Kasumi-1 (cell line): Measurements from ENCODE around the gene SCP2.
"Not testable (repeated sequence)": the region's sequence is repeated elsewhere in the genome, so short reads cannot be mapped to it uniquely, and the experiment has no call there.

Source experiments
- DNase-seq, 2 experiments: peaks; one replicate each; lab custom pipeline; 2025; lab: John Stamatoyannopoulos, UW

Gene SCP2

DNA sequence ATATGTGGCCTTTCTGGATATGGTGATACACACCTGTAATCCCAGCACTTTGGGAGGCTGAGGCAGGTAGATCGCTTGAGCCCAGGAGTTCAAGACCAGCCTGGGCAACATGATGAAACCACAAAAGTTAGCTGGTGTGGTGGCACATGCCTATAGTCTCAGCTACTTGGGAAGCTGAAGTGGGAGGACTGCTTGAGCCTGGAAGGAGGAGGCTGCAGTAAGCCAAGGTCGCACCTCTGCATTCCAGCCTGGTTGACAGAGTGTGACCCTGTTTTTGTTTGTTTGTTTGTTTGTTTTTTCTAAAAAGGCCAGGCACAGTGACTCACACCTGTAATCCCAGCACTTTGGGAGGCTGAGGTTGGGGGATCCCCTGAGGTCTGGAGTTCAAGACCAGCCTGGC is 42.2 kb downstream of the SCP2 start:
- not testable (repeated sequence) for DNase-seq

DNA sequence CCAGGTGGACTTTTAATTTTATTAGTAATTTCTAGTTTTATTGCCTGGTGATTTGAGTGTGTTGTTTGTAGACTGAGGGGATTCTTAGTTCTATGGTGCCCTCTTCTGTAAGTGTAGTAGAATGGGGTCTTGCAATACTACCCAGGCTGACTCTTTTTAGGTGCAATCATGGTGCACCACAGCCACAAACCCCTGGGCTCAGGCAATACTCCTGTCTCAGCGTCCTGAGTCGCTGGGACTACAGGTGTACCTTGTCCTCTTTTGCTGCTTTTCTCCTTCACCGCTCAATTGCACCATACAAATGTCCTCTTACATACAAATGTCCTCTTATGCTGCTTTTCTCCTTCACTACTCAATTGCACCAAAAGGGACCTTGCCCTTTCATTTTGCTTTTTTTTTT is 43.1 kb downstream of the SCP2 start:
- peak; percentile 21 to 38 for DNase-seq

DNA sequence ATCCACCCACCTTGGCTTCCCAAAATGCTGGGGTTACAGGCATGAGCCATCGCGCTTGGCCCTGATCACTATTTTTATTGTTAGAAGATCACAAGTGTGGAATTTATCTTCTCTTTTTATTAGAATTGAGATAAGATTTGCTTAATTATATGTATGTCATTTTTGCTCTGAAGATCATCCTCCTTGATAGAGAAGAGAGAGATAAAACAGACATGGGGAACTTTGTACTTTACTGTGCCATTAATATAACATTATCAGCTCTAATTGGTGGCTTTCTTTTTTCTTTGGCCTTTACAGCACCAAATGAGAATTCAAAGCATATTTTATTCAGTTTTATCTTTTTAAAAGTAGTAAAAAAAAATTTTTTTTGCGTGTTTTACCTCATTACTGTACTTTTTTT is 46.8 kb downstream of the SCP2 start:
- DNase-seq: no peak

DNA sequence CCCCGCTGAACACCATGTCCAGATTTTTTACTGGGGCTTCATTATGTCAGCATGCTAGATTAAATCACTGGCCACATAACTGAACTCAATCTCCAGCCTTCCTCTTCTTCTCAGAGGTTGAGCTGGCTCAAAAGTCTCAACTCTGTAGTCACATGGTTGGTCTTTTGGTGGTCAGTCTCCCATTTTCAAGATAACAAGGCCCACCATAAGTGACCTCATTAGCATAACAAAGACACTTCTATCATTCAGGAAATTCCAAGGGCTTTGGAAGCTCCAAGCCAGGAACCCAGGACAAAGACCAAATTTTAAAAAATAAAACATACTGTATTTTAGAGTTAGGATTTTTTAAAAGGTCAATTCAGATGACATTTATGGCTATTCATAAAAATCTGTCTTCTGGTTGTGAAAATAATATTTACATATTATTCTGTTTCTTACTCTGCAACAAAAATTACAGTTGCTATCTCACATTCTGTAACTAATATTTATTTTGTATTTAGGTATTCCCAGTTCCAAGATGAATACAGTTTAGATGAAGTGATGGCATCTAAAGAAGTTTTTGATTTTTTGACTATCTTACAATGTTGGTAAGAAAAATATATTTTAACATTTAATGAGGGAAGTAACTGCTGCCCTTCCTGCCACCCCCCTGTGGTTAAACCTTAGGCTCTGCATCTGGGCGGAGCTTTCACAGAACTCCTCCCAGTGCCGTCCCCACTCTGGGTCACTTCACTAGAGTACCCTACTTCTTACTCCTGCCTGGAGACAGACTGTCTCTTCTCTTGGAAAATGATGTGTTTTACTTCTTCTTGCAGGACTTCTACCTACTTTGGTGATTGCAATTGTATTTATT is 49.3 kb downstream of the SCP2 start:
- DNase-seq: peak in 1 of 2 experiments; percentile 5

DNA sequence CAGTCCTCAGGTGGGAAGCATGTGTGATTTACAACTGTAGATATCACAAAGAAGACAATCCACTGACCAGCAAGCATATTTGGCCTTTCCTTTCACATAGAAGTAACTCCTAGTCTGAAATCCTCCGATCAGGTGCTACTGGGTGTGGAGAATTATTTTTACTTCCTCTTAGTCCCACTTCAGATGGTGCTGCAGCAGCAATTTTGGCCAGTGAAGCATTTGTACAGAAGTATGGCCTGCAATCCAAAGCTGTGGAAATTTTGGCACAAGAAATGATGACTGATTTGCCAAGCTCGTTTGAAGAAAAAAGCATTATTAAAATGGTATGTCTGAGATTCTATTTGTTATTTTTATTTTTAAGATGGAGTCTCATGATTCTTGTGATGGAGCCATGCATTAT is 51.0 kb downstream of the SCP2 start:
- no peak for DNase-seq

DNA sequence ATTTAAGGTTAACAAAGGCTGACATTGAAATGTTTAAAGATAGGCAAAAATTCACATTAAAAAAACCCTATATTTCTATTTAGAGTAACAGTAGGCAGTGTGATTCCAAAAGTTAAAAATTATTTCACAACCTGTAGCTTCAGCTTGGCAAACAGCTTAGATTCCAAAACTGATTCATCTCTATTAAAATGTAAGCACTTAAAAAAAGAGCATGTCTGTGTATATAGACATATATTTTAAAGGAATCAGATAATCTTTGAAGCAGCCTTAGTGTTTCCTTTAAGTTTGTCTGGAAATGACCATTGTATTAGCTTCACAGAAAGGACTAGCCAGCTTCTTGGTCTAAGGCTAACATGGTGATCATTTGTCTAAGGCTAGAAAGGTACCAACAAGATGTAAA is 65.7 kb downstream of the SCP2 start:
- not testable (repeated sequence) for DNase-seq

DNA sequence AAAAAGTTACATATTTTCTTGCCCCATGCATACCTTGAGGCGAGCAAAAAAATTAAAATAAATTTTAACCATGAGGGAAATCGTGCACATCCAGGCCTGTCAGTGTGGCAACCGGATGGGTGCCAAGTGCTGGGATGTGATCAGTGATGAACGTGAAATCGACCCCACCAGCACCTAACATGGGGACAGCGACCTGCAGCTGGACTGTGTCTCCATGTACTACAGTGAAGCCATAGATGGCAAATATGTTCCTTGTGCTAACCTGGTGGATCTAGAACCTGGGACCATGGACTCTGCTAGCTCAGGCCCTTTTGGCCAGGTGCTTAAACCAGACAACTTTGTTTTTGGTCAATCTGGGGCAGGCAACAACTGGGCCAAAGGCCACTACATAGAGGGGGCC is 67.6 kb downstream of the SCP2 start:
- no peak for DNase-seq

DNA sequence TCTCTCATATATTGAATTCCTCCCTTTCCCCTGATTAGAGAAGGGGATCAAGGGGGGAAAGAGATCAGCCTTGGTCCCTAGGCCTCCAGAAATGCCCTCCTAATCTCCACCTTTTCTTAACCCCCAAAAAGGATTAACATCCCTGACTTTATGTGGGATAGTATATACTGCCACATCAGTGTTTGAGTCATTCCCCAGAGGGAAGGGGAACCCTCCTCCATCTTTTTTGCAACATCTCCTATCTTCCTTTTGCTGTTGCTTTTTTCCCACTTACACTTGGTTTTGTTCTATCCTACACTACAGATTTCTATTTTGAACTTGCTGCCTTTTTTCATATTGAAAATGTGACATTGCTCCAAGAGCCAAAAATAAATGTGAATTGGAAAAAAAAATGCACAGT is 69.6 kb downstream of the SCP2 start:
- no peak for DNase-seq

DNA sequence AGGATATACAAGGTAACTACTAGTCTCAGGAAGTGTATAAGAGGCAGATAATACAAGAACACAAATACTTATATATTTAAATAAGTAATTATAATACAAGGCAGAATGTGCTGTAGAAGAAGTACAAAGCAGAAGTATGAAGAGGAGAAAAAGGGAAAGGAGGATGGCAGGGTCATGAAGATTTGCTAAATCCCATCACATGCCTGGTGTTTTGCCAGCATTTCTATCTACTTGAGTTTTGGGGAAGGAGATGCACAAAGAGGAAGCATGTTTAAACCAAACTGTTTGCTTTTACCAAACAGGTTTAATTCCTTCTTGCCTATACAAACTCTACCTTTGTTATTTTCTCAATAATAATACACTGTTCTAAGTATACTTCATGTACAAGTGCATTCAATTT is 74.1 kb downstream of the SCP2 start:
- DNase-seq: peak; percentile 16 to 44

DNA sequence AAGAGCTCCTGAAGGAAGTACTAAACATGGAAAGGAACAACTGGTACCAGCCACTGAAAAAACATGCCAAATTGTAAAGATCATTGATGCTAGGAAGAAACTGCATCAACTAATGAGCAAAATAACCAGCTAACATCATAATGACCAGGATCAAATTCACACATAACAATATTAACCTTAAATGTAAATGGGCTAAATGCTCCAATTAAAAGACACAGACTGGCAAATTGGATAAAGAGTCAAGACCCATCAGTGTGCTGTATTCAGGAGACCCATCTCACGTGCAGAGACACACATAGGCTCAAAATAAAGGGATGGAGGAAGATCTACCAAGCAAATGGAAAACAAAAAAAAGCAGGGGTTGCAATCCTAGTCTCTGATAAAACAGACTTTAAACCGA is 79.5 kb downstream of the SCP2 start:
- not testable (repeated sequence) for DNase-seq

DNA sequence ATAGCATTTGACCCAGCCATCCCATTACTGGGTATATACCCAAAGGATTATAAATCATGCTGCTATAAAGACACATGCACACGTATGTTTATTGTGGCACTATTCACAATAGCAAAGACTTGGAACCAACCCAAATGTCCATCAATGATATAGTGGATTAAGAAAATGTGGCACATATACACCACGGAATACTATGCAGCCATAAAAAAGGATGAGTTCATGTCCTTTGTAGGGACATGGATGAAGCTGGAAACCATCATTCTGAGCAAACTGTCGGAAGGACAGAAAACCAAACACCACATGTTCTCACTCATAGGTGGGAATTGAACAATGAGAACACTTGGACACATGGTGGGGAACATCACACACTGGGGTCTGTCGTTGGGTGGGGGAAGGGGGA is 83.2 kb downstream of the SCP2 start:
- not testable (repeated sequence) for DNase-seq

DNA sequence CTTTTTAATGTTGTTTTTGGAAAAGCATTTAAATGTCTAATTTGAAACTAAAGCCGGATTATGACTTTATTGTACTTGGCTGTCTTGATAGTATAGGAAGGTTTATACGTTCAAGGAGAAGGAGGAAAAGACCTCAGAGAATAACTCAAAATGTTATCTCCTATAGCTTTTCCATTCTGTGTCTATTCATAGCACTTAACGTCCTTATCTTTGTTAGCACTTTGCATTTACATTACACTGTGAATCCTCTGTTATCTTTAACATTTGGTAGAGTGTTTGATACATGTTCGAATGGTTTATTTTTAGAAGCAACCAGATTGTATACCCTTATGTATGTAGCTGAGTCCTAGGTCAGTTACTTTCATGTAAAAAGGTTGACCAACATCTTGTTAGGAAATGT is 84.1 kb downstream of the SCP2 start:
- DNase-seq: no peak

DNA sequence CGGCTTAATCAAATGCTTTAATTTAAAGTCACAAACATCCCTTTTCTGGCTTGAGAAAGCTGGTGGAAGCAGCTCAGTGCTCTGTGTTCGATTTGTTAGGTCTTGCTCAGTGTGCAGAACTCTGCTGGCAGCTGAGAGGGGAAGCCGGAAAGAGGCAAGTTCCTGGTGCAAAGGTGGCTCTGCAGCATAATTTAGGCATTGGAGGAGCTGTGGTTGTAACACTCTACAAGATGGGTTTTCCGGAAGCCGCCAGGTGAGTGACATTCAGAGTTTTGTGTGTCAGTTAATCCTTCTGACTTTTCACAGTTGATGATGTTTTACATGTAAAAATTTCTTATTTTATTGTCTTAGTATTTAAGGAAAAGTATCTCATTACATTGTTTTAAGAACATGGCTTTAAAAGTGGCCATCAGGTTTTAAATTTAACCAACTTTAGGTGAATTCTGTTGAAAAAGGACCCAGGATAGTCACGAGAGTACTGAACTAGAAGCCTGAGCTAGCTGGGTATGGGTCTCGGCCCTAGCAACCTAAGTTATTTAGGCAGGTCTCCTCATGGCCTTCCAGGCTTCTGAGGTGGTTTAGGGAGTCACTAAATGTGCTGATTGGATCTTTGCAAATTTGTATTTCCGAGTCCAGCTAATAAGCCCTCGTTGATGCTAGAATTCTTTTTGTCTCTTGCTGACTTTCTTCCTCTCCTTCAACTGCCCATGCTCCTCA is 87.9 kb downstream of the SCP2 start:
- DNase-seq: peak; percentile 95

DNA sequence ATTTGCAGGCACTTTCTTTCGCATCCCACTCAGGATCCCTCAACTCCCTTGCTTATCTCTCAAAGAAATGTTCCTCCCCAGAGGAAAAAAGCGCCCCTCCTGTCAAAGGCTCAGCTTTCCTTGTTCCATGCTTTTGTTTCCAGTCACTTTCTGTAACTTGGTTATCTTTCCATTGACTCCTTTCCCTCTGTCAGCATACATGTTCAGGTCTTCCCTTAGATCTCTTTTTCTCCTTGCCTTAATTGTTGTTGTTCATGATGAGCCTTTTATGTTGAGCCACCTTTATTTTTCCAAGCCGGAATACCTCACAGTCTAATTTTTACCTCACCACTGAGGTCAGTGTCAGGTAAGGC is 88.4 kb downstream of the SCP2 start:
- DNase-seq: no peak

DNA sequence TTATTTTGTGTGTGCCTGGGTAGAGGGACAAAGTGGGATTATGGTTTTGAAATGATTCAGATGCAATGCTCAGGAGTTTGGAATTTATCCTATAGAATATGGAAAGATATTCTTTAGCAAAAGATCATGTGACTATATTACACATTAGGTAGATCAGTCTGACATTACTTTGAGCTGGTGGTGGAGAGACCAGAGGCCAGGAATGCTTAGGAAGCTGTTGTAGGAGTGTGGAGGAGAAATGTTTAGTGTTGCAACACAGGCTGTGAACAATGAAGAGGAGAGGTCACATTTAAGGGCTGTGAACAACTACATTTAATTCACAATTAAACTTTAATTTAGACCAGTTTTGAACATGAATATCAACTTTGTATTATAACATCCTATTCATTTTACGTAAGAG is 89.6 kb downstream of the SCP2 start:
- no peak for DNase-seq

DNA sequence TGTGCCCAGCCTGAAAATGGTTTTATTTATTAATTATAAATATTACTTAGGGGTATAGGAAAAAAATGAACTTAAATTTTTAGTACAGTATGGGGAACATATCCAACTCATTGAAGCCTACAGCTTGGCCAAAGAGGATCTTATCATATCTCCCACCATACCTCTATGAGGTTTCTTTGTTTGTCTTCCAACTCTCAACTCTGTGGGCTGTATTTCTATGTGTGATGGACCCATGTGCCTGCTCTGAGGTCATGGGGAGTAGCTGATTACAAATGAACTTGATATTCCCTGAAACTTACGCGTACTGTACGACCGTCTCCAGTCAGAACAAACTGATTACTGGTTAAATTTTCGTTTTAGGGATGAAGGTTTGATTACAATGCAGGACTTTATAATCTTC is 93.5 kb downstream of the SCP2 start:
- no peak for DNase-seq

DNA sequence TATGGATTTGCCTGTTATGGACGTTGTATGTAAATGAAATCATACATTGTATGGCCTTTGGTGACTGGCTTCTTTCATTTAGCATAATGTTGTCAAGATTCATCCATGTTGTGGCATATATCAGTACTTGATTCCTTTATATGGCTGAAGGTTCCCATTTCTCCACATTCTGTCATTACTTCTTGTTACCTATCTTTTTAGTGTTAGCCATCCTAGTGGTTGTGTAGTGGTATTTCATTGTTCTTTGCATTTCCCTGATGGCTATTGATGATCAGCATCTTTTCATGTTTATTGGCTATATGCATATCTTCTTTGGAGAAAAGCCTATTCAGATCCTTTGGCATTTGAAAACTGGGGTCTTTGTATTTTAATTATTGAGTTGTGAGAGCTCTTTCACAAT is 95.1 kb downstream of the SCP2 start:
- DNase-seq: no peak

DNA sequence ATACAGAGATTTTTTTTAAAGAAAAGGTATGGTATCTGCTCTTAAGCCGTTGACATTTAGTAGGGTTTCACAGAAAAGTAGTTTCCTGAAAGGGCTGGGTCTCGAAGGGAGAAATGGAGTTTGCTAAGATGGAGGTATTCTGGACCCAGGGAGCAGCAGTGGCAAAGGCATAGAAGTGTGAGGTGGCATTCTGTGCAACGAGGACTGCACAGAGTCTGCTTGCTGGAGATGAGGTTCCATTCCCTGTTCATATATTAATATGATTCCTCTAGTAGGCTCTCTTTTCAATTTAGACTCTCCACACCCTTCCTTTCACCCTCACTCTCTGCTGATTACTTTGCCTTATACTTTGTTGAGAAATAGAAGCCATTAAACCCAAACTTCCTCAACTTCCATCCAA is 96.5 kb downstream of the SCP2 start:
- DNase-seq: no peak

DNA sequence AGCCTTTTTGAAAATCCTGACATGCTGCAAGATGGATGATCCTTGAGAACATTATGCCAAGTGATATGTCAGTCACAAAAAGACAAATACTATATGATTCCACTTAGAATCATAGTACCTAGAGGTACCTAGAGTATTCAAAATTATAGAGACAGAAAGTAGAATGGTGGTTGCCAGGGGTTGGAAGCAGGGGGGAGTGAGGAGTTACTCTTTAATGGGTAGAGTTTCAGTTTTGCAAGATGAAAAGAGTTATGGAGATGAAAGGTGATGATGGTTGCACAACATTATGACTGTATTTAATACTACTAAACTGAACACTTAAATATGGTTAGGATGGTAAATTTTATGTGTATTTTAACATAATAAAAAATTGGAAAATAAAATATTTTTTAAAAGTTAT is 97.0 kb downstream of the SCP2 start:
- no peak for DNase-seq

DNA sequence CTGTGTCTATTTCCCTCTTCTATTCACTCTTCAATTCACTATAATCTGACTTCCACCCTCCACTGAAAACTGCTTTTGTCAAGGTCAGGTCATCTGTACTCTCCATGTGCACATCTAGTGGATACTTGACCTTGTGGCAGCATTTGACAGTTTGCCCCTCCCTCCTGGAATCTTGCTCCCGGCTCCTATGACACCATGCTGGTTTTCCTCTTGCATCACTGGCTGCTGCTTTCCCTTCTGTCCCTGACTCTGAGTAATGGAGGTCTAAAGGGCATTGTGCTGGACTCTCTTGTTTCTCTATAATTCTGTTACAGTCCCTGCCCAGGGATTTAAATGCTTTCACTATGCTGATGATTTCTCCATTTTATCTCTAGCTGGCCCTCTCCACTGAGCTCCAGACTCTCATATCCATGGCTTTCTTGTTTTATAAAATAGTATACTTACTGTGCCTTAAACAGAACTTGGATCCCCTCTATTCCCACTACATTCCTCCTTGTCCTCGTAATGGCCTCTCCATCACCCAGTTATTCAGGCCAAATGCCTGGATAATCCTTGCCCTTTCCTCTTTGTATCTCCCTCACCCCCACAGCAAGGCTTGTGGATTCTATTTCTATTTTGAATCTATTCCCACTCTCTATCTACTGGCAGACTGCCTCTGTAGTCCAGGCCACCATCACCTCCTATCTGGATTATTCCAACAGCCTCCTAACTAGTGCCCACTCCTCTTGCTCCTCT is 98.1 kb downstream of the SCP2 start:
- DNase-seq: no peak

DNA sequence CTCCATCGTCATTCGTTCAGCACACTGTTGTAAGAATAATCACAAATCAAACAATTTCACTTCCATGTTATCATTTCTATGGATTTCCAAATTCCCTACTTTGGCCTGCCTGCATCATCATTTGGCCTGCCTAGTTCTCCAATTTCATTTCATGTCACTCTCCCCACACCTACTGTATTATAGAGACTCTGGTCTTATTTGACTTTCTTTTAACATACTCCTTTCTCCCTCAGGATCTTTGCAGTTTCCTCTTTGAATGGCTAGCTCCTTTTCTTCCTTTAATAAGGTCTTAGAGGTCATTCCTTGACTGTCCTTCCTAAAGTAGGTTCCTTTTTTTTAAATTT is 98.7 kb downstream of the SCP2 start:
- no peak for DNase-seq

DNA sequence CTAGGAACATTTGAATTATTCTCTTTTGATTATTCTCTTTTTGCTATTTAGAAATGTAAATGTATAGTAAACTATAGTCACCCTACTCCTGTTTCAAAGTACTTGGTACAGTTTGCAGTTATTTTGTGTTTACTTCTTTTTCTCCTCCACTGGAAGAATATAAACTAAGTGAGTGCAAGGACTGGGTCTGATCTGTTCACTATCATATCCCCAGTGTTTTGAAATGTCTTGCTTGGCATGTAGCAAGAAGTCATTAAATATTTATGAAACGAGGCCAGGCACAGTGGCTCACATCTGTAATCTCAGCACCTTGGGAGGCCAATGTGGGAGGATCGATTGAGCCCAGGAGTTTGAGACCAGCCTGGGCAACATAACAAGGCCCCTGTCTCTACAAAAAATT is 99.2 kb downstream of the SCP2 start:
- DNase-seq: no peak

DNA sequence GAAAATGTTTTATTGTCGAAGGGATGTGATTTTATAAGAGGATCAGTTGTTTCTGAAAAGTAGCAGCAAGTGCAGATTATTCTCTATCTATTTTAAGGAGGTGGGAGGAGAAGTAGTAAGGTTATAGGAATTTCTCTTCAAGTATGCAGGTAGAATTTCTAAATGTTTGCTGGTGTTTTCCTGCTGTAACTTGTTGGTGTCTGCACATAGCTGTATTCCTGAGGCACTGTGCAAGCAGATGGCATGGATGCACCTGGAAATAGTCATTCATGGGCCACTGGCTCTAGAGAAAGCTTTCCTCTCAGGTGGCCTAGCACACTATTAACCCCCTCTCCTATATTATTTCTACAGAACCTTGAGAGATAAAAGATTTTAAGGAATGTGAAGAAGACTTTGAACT is 104.7 kb downstream of the SCP2 start:
- no peak for DNase-seq
